HepG2 (cell line): Measurements from ENCODE around the gene RAD21L1. TPM values are rescaled to one million over a fixed set of nuclear protein-coding genes. Genes with fewer than 3 reads are reported as not detected.

ENCODE experiments used
- ARID5B ChIP-seq: IDR thresholded peaks from 2 replicates; pipeline ENCODE4 v1.4.0; 2020; ENCODE audit warnings: mild to moderate bottlenecking, missing genetic modification reagents
- E2F5 ChIP-seq: sonication (generic); formaldehyde crosslinking; conservative IDR thresholded peaks from 2 replicates; pipeline ENCODE4 v1.4.0; 2020; ENCODE audit warnings: missing genetic modification reagents
- GLI4 ChIP-seq: sonication (generic); formaldehyde crosslinking; IDR thresholded peaks from 2 replicates; pipeline ENCODE4 v1.5.1; 2020; ENCODE audit warnings: missing genetic modification reagents, mild to moderate bottlenecking, moderate library complexity, borderline replicate concordance
- JUNB ChIP-seq: sonication (generic); formaldehyde crosslinking; IDR thresholded peaks from 2 replicates; pipeline ENCODE4 v1.8.0; 2022; ENCODE audit warnings: missing genetic modification reagents, mild to moderate bottlenecking, borderline replicate concordance
- POLR2A ChIP-seq, 2 experiments: IDR thresholded peaks; 2 replicates each; pipeline ENCODE4 v1.6.1; 2011; ENCODE audit warnings: low read depth in 2 of 2, low read length in 2 of 2, mild to moderate bottlenecking in 1 of 2, moderate library complexity in 1 of 2; ENCODE audit not compliant: insufficient read depth in 1 of 2
- SALL1 ChIP-seq: sonication (generic); formaldehyde crosslinking; IDR thresholded peaks from 2 replicates; pipeline ENCODE4 v1.8.0; 2022; ENCODE audit warnings: mild to moderate bottlenecking, missing genetic modification reagents
- SCMH1 ChIP-seq: sonication (generic); formaldehyde crosslinking; IDR thresholded peaks from 2 replicates; pipeline ENCODE4 v1.9.0; 2021; ENCODE audit warnings: missing genetic modification reagents, mild to moderate bottlenecking, borderline replicate concordance
- SKIL ChIP-seq: sonication (generic); formaldehyde crosslinking; IDR thresholded peaks from 2 replicates; pipeline ENCODE4 v1.8.0; 2022; ENCODE audit warnings: missing genetic modification reagents, mild to moderate bottlenecking, moderate library complexity, borderline replicate concordance
- USF2 ChIP-seq, 2 experiments: sonication (generic) in 1 of 2; formaldehyde crosslinking in 1 of 2; IDR thresholded peaks; 2 replicates each; pipeline versions ENCODE4 v1.5.1 to v1.6.1; 2011 to 2020; ENCODE audit warnings: borderline replicate concordance in 1 of 2, low read depth in 1 of 2, low read length in 1 of 2, mild to moderate bottlenecking in 1 of 2, missing genetic modification reagents in 1 of 2, moderate library complexity in 1 of 2
- ZNF235 ChIP-seq: sonication (generic); formaldehyde crosslinking; IDR thresholded peaks from 2 replicates; pipeline ENCODE4 v1.8.1; 2023; ENCODE audit warnings: mild to moderate bottlenecking, missing genetic modification reagents, borderline replicate concordance
- ZNF557 ChIP-seq: sonication (generic); formaldehyde crosslinking; IDR thresholded peaks from 2 replicates; pipeline ENCODE4 v1.4.0; 2020; ENCODE audit warnings: missing genetic modification reagents
- polyA plus RNA-seq, 8 experiments: library from polyadenylated mRNA; depleted of rRNA in 3 of 8; stranded (reverse) in 7 of 8; unstranded in 1 of 8; fragments of >200 nt; fragmentation: Illumina TruSeq in 4 of 8; extraction: Trizol in 4 of 8; gene quantifications; 2 replicates each; pipeline versions ENCODE4 v1.2.1 to v1.2.3, GENCODE V29; 2011 to 2016; ENCODE audit warnings: low read depth in 4 of 8, missing spikeins in 1 of 8, mixed read lengths in 1 of 8; ENCODE audit not compliant: insufficient read depth in 1 of 8
- total RNA-seq, 5 experiments: library from RNA; depleted of rRNA; stranded (reverse); fragments of >200 nt; fragmentation: Illumina TruSeq; extraction: Trizol; gene quantifications; 2 replicates each; pipeline ENCODE4 v1.2.3, GENCODE V29; 2016; ENCODE audit warnings: low read depth in 1 of 5
- TF ChIP-seq, protein P1 (sequence below): sonication (generic); formaldehyde crosslinking; IDR thresholded peaks from 2 replicates; pipeline ENCODE4 v1.9.0; 2021; ENCODE audit warnings: mild to moderate bottlenecking, missing genetic modification reagents

The RAD21L1 gene
- total and polyA plus RNA-seq, 2 of the 13 experiments (the other 11 are each of a cell fraction or from before 2014, with no cell fraction given): not detected

GRCh38 chr20:1187605-1188171, 38.2 kb upstream of the RAD21L1 start (continued):
- no peak for TF ChIP-seq SKIL (CRISPR knock-in tag)
- TF ChIP-seq ZNF235: no peak
- TF ChIP-seq E2F5 (CRISPR knock-in tag): no peak
- TF ChIP-seq SALL1: peak; percentile 50; the same call in 1 of the 2 replicates
- TF ChIP-seq GLI4 (CRISPR knock-in tag): no peak
- no peak for TF ChIP-seq JUNB (CRISPR knock-in tag)
- TF ChIP-seq ARID5B: peak; percentile 73
- peak in 1 of 2 experiments; percentile 67; a peak in 1 of 4 replicates for TF ChIP-seq POLR2A (IDR thresholded peaks at IDR 0.05; ENCODE audit: insufficient read depth in 1 of 2, low read depth in 2 of 2, low read length in 2 of 2)
- TF ChIP-seq, protein P1, sequence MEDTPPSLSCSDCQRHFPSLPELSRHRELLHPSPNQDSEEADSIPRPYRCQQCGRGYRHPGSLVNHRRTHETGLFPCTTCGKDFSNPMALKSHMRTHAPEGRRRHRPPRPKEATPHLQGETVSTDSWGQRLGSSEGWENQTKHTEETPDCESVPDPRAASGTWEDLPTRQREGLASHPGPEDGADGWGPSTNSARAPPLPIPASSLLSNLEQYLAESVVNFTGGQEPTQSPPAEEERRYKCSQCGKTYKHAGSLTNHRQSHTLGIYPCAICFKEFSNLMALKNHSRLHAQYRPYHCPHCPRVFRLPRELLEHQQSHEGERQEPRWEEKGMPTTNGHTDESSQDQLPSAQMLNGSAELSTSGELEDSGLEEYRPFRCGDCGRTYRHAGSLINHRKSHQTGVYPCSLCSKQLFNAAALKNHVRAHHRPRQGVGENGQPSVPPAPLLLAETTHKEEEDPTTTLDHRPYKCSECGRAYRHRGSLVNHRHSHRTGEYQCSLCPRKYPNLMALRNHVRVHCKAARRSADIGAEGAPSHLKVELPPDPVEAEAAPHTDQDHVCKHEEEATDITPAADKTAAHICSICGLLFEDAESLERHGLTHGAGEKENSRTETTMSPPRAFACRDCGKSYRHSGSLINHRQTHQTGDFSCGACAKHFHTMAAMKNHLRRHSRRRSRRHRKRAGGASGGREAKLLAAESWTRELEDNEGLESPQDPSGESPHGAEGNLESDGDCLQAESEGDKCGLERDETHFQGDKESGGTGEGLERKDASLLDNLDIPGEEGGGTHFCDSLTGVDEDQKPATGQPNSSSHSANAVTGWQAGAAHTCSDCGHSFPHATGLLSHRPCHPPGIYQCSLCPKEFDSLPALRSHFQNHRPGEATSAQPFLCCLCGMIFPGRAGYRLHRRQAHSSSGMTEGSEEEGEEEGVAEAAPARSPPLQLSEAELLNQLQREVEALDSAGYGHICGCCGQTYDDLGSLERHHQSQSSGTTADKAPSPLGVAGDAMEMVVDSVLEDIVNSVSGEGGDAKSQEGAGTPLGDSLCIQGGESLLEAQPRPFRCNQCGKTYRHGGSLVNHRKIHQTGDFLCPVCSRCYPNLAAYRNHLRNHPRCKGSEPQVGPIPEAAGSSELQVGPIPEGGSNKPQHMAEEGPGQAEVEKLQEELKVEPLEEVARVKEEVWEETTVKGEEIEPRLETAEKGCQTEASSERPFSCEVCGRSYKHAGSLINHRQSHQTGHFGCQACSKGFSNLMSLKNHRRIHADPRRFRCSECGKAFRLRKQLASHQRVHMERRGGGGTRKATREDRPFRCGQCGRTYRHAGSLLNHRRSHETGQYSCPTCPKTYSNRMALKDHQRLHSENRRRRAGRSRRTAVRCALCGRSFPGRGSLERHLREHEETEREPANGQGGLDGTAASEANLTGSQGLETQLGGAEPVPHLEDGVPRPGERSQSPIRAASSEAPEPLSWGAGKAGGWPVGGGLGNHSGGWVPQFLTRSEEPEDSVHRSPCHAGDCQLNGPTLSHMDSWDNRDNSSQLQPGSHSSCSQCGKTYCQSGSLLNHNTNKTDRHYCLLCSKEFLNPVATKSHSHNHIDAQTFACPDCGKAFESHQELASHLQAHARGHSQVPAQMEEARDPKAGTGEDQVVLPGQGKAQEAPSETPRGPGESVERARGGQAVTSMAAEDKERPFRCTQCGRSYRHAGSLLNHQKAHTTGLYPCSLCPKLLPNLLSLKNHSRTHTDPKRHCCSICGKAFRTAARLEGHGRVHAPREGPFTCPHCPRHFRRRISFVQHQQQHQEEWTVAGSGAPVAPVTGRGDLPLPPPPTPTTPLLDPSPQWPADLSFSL: no peak
- TF ChIP-seq ZNF557 (CRISPR knock-in tag): no peak
- no peak for TF ChIP-seq USF2 (IDR thresholded peaks at IDR 0.05; ENCODE audit: low read depth, low read length)
- no peak for TF ChIP-seq USF2 (CRISPR knock-in tag; IDR thresholded peaks at IDR 0.05; ENCODE audit: borderline replicate concordance)
- TF ChIP-seq SCMH1 (CRISPR knock-in tag): no peak
